Suprapubic skin (tissue), 4 donors: ENCODE measurements around the gene BAHCC1. TPM values are rescaled to one million over a fixed set of nuclear protein-coding genes. Genes with fewer than 3 reads are reported as not detected.

Experiments used
- DNase-seq, 2 donors: peaks; one replicate each; pipeline ENCODE4 v3.0.0-alpha.2; 2019; ENCODE audit warnings: low spot score in 2 of 2
- H3K27ac ChIP-seq: fragments of 200-600 bp; sonication (generic); one replicate; pipeline ENCODE4 v1.5.1; 2019
- H3K27me3 ChIP-seq: fragments of 200-600 bp; sonication (generic); one replicate; pipeline ENCODE4 v1.5.1; 2019
- H3K36me3 ChIP-seq: fragments of 200-600 bp; sonication (generic); one replicate; pipeline ENCODE4 v1.5.1; 2019
- H3K4me1 ChIP-seq: fragments of 200-600 bp; sonication (generic); one replicate; pipeline ENCODE4 v1.5.1; 2019
- H3K4me3 ChIP-seq: fragments of 200-600 bp; sonication (generic); one replicate; pipeline ENCODE4 v1.5.1; 2019; ENCODE audit warnings: mild to moderate bottlenecking
- H3K9me3 ChIP-seq: fragments of 200-600 bp; sonication (generic); one replicate; pipeline ENCODE4 v1.5.1; 2019
- EP300 ChIP-seq: sonication (generic); formaldehyde crosslinking; IDR thresholded peaks from one replicate; pipeline ENCODE4 v1.6.1; 2017; ENCODE audit warnings: antibody characterized with exemption
- POLR2A ChIP-seq, 2 donors: fragments of 450-650 bp; IDR thresholded peaks; one replicate each; pipeline ENCODE4 v1.6.1; 2017; ENCODE audit warnings: antibody characterized with exemption in 2 of 2, mild to moderate bottlenecking in 2 of 2, moderate library complexity in 2 of 2
- POLR2AphosphoS5 ChIP-seq, 3 donors: sonication (generic); formaldehyde crosslinking; IDR thresholded peaks; one replicate each; pipeline ENCODE4 v1.6.1; 2017; ENCODE audit warnings: antibody characterized with exemption in 3 of 3
- WGBS: methylation state at CpG from one replicate; pipeline ENCODE4 v1.1.5; 2018; 5-methylcytosine and 5-hydroxymethylcytosine counted together
- total RNA-seq, 4 donors: library from RNA; depleted of rRNA; stranded (reverse); fragments of >200 nt; gene quantifications; one replicate each; pipeline ENCODE4 v1.1.0, GENCODE V29; 2016
- TF ChIP-seq, protein P1 (sequence below), 2 donors: fragments of 200-600 bp in 1 of 2; fragments of 450-650 bp in 1 of 2; sonication (generic) in 1 of 2; IDR thresholded peaks; one replicate each; pipeline ENCODE4 v1.5.1; 2016 to 2019; ENCODE audit warnings: antibody characterized with exemption in 2 of 2, mild to moderate bottlenecking in 1 of 2, moderate library complexity in 1 of 2

The BAHCC1 gene
- total RNA-seq, 4 donors from 2014 or later = 4.5 to 19.3 (median 12.2) TPM

DNA sequence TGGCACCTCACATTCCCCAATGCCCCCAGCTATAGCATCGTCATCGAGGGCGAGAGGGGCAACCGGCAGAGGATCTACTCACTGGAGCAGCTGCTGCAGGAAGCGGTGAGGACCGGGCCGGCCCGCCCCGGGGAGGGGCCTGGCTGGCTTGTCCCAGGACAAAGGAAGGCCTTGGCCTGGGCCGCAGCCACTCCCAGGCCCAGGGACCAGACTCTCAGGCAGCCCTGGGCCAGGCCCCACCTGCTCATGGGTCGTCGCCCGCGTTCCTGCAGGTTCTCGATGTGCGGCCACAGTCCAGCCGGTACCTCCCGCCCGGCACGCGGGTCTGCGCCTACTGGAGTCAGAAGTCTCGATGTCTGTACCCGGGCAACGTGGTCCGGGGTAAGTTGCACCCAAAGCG lies 64.0 kb downstream of the BAHCC1 start:
- no peak for DNase-seq
- Histone ChIP-seq H3K27ac (no peak overlapping the region), H3K9me3 (no peaks in the 10 kb centered on the region), H3K4me1 (no peaks in the 10 kb centered on the region), H3K36me3 (peaks cover 43% of the 10 kb centered on the region), H3K27me3 (no peaks in the 10 kb centered on the region), H3K4me3 (no peak overlapping the region)
- WGBS = 92% methylated on average over 25 of the region's 27 CpGs
- TF ChIP-seq POLR2A (IDR thresholded peaks at IDR 0.05) (no peak), POLR2AphosphoS5 (IDR thresholded peaks at IDR 0.05) (no peak)
- TF ChIP-seq, protein P1, sequence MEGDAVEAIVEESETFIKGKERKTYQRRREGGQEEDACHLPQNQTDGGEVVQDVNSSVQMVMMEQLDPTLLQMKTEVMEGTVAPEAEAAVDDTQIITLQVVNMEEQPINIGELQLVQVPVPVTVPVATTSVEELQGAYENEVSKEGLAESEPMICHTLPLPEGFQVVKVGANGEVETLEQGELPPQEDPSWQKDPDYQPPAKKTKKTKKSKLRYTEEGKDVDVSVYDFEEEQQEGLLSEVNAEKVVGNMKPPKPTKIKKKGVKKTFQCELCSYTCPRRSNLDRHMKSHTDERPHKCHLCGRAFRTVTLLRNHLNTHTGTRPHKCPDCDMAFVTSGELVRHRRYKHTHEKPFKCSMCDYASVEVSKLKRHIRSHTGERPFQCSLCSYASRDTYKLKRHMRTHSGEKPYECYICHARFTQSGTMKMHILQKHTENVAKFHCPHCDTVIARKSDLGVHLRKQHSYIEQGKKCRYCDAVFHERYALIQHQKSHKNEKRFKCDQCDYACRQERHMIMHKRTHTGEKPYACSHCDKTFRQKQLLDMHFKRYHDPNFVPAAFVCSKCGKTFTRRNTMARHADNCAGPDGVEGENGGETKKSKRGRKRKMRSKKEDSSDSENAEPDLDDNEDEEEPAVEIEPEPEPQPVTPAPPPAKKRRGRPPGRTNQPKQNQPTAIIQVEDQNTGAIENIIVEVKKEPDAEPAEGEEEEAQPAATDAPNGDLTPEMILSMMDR (IDR thresholded peaks at IDR 0.05) = no peak

- no peak for DNase-seq
- H3K36me3 ChIP-seq = peaks cover 43% of the 10 kb centered on the region
- WGBS = 74% methylated on average over 4 of the region's 16 CpGs
- no peak overlapping the region for H3K27ac ChIP-seq
- no peaks in the 10 kb centered on the region for H3K4me1 ChIP-seq
- H3K27me3 ChIP-seq = no peaks in the 10 kb centered on the region
- no peak overlapping the region for H3K4me3 ChIP-seq
- TF ChIP-seq, protein P1 (IDR thresholded peaks at IDR 0.05) = no peak
- TF ChIP-seq POLR2A (IDR thresholded peaks at IDR 0.05) (no peak), POLR2AphosphoS5 (IDR thresholded peaks at IDR 0.05) (no peak), EP300 (no peak)
- H3K9me3 ChIP-seq = no peaks in the 10 kb centered on the region
Observed at GRCh38 chr17:81459864-81460263, 64.6 kb downstream of the BAHCC1 start.

DNA sequence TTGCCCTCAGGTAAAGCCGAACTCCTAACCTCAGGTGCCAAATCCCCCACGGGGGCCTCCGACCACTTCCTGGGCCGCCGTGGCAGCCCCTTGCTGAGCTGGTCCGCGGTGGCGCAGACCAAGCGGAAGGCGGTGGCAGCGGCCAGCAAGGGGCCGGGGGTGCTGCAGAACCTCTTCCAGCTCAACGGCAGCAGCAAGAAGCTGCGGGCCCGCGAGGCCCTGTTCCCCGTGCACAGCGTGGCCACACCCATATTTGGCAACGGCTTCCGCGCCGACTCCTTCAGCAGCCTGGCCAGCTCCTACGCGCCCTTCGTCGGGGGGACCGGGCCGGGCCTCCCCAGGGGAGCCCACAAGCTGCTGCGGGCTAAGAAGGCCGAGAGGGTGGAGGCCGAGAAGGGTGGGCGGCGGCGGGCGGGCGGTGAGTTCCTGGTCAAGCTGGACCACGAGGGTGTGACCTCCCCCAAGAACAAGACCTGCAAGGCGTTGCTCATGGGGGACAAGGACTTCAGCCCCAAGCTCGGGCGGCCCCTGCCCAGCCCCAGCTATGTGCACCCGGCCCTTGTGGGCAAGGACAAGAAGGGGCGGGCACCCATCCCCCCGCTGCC lies 65.7 kb downstream of the BAHCC1 start:
- DNase-seq = no peak
- Histone ChIP-seq H3K36me3 (peaks cover 47% of the 10 kb centered on the region), H3K27ac (no peak overlapping the region), H3K9me3 (no peaks in the 10 kb centered on the region), H3K4me3 (no peak overlapping the region), H3K27me3 (no peaks in the 10 kb centered on the region), H3K4me1 (no peaks in the 10 kb centered on the region)
- no peak for TF ChIP-seq EP300
- TF ChIP-seq, protein P1 (IDR thresholded peaks at IDR 0.05) = no peak
- no peak for TF ChIP-seq POLR2A (IDR thresholded peaks at IDR 0.05)
- no peak for TF ChIP-seq POLR2AphosphoS5 (IDR thresholded peaks at IDR 0.05)
- WGBS = 74% methylated on average over 33 of the region's 43 CpGs

DNA sequence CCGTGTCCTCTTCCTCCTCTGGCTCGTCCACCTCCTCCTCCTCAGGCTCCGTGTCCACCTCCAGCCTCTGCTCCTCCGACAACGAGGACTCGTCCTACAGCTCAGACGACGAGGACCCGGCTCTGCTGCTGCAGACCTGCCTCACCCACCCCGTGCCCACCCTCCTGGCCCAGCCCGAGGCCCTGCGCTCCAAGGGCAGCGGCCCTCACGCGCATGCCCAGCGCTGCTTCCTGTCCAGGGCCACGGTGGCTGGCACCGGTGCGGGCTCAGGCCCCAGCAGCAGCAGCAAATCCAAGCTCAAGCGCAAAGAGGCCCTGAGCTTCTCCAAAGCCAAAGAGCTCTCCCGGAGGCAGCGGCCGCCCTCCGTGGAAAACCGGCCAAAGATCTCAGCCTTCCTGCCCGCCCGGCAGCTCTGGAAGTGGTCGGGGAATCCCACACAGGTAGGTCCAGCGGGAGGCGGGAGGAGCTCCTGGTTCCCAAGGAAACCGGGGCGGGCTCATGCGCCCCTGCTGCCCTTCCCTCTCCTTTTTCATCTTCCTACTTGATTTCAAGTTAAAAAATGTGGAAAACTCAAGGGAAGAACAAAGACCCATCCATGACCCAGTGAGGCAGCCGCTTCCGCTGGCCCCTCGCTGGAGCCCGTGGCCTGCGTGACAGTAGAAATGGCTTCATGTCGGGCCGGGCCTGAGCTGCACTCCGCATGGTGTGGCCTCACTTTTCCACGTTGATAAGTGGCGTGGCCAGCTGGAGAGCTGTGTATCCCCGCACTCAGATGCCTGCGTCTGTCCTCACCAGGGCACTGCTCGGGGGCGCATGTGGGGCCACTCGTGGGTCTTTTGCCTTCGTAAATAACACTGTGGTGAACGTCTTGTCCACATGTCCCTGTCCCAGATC lies 66.6 kb downstream of the BAHCC1 start:
- no peak for DNase-seq
- 91% methylated on average over 46 of the region's 50 CpGs for WGBS
- no peak overlapping the region for H3K4me3 ChIP-seq
- no peaks in the 10 kb centered on the region for H3K27me3 ChIP-seq
- peaks cover 47% of the 10 kb centered on the region for H3K36me3 ChIP-seq
- H3K27ac ChIP-seq = no peak overlapping the region
- no peaks in the 10 kb centered on the region for H3K4me1 ChIP-seq
- no peaks in the 10 kb centered on the region for H3K9me3 ChIP-seq
- TF ChIP-seq EP300 = no peak
- TF ChIP-seq POLR2AphosphoS5 (IDR thresholded peaks at IDR 0.05) = no peak
- TF ChIP-seq, protein P1 (IDR thresholded peaks at IDR 0.05) = no peak
- no peak for TF ChIP-seq POLR2A (IDR thresholded peaks at IDR 0.05)

GRCh38 chr17:81462506-81463125 lies 67.4 kb downstream of the BAHCC1 start:
- H3K27me3 ChIP-seq = no peaks in the 10 kb centered on the region
- WGBS = 97% methylated on average over 30 of the region's 33 CpGs
- no peaks in the 10 kb centered on the region for H3K9me3 ChIP-seq
- TF ChIP-seq POLR2A (IDR thresholded peaks at IDR 0.05) = no peak
- TF ChIP-seq, protein P1 (IDR thresholded peaks at IDR 0.05) = no peak
- no peak for TF ChIP-seq EP300
- no peak for TF ChIP-seq POLR2AphosphoS5 (IDR thresholded peaks at IDR 0.05)
- H3K27ac ChIP-seq = no peak overlapping the region
- H3K4me1 ChIP-seq = no peaks in the 10 kb centered on the region
- no peak overlapping the region for H3K4me3 ChIP-seq
- DNase-seq = no peak
- H3K36me3 ChIP-seq = peaks cover 47% of the 10 kb centered on the region
